GDM1 (cell line): ENCODE data around the gene ZXDC.

ENCODE experiments used
- DNase-seq: peaks from one replicate; lab custom pipeline; 2025; lab: John Stamatoyannopoulos, UW

The ZXDC gene

GRCh38 chr3:126395846-126396513, 79.7 kb downstream of the ZXDC start:
- DNase-seq, result no peak

GRCh38 chr3:126394977-126395321, 80.7 kb downstream of the ZXDC start:
- DNase-seq, result no peak

- no peak for DNase-seq
Measured at GRCh38 chr3:126394179-126394976, 81.3 kb downstream of the ZXDC start, which contains the start of gene CFAP100. TSS of gene CFAP100 (plus strand) at chr3:126394909. CDS start at chr3:126396001, 1,092 bp downstream.

- no peak for DNase-seq
Measured at GRCh38 chr3:126393563-126393962, 82.1 kb downstream of the ZXDC start.

- DNase-seq, result no peak
Measured at GRCh38 chr3:126392246-126392645, 83.4 kb downstream of the ZXDC start.

GRCh38 chr3:126391631-126392030, 84.1 kb downstream of the ZXDC start:
- DNase-seq, result no peak

GRCh38 chr3:126390751-126391150, 84.9 kb downstream of the ZXDC start:
- DNase-seq, result no peak

GRCh38 chr3:126390201-126390600, 85.5 kb downstream of the ZXDC start:
- no peak for DNase-seq

- DNase-seq, result no peak
Measured at GRCh38 chr3:126389794-126390146, 85.9 kb downstream of the ZXDC start.

- DNase-seq, result peak; percentile 11
Measured at GRCh38 chr3:126389112-126389793, 86.4 kb downstream of the ZXDC start.
